HG03354 (cell line): ENCODE results near the gene SLC35F4.

Source experiments
- ATAC-seq: cut with Tn5 transposase; IDR thresholded peaks from one replicate; pipeline ENCODE4 v1.9.1; 2021; ENCODE audit warnings: mild to moderate bottlenecking; ENCODE audit not compliant: unreplicated experiment, poor library complexity, severe bottlenecking

The SLC35F4 gene

DNA sequence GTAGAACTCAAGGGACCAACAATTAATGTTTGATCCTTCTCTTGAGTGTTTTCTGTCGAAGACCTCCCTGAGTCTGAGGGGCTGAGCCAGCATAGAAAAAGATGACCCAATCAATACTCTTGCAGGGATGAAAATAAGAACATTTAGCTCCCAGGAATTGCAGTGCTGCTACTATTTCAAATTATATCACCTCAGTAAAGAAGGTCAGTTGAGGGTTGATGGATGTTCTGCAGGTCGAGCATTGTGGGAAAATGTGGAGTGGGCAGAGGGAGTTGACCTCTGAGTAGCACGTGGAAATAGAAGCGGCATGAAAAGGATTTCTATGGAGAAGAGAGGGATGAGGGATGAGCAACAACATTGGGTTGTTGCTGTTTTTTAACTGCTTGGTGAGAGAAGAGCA is 297.3 kb downstream of the SLC35F4 start:
- no peak for ATAC-seq

DNA sequence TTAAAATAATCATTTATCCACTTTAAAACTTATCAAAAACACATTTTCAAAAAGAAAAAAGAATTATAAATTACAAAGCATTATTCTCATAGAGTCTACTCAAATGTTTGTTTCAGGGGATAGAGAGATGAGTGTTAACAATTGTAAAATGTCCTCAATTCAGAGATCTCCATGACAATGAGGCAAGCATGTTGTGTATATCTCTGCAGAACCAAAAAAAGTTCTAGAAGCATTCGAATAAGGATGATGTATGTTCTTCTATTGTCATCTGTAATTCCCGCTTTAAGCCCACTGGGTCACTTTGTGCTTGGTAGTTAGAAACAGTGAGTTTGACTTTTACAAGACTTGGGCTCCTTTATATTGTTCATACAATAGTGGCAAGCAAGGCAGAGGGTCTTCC is 298.7 kb downstream of the SLC35F4 start:
- ATAC-seq, result no peak

DNA sequence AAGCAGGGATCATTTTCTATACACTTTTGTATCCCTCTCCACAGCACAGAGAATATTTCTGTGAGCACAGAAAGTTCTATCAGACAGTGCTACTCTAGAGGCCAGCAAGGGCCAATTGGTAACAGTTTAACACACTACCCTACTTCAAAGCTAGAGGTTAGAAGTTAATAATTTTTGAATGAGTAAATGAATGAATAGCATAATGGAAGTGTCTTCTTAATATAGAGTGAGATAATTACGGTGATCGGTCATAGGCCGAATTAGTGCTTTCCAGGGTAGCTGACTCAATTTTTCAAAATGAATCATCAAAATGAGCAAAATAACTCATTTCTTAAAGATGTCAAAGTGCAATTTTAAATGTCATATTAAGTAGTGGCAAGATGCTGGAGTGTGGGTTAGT is 305.2 kb downstream of the SLC35F4 start:
- peak; percentile 95 for ATAC-seq

DNA sequence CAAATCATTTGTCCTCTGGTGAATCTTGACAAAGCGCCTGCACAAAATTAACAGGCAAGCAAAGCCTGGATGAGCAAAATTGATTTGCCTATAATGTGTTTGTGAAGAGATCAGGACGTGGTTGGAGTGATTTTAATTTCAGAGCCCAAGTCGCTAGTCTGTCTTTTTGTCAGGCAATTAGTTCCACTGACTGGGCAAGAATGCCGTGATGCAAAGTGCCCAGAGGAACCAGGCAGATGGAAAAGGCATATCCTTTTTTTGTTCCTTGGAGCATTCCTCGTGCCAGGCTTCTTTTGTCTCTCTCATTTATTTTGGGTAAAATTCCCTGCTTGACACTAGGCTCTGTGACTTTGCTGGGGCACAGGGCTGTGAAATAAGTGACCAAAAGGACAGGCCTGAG is 306.3 kb downstream of the SLC35F4 start:
- no peak for ATAC-seq

DNA sequence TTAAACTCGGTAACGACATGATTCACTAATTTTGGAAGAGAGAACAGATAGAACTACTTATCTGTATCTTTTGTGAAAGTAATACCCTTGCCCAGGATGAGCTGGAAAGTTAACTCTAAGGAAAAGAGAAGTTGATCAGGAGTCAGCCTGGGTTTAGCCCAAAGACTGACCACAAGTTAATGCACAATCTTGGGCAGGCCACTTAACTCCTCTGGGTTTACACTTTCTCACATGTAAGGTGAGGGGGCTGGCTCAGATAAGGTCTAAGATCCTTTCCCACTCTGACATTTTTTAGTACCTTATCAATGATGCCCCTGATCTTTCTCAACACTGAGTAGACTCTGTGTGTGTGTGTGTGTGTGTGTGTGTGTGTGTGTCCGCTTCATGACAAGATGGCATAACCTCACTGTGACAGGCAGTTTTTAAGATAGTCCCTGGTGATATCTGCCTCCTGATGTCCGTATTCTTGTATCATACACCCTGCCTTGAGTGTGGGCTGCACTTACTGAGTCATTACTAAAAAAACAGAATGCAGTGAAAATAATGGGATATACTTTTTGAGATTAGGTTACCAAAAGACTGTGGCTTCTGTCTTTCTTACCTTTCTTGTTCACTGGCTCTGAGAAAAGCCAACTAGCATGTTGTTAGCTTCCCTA is 316.0 kb downstream of the SLC35F4 start:
- peak; percentile 76 for ATAC-seq

DNA sequence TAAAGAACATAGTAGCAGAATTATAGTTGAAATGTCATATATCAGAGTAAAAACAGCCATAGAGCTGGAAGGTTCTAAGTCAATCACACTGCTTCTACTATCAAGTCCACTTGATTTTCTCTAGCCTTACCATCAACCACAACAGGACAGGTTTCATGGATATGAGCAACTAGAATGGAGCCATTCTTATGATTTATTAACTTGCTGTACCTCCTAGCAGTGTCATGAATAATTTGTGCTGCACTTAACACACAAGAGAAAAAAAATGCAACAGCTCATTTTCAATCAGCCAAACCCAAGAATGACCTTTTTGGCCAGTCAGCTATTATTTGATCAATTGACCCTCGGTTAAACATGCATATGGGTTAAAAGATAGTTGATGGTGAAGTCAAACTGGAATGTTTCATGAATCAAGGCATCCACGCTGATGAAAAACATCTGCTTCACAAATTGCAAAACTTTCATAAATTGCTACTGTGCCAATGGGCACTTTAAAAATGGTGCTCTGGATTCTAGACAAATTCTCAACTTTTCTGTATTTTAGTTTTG is 316.8 kb downstream of the SLC35F4 start:
- ATAC-seq, result no peak

DNA sequence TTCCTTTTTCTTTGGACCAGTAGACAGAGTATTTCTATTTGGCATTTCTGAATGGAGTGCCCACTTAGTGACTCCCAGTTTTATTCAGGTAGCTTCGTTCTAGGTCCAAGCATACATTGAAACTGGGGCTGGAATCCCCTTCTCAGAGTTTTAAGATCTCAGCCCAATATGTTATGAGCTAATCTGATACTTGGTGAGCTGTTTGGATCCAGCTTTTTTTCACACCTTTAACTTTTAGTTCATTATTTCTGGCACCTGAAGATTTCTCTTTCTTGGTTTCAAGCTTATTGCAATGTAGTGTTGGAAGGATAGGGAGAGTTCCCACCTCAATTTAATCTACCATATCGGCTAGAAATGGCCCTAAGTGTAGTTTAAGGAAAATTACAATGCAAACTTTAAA is 318.8 kb downstream of the SLC35F4 start:
- ATAC-seq, result no peak

DNA sequence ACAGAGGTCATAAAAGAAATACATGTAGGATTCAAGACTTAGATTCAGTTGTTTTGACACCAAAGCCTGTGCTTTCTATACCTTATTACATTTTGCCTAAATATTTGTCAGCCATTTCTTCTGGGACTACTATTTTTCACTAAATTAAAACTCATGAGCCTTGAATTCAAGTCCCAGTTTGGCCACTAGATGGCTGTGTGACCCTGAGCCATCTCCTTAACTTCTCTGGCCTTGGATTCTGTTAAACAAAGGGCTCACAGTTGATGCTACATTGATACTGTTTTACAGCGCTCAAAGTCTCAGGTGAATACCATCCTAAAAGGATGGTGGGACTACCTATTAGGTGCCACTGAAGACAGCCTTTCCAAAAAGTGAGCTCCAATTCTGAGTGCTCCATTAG is 332.7 kb downstream of the SLC35F4 start:
- peak; percentile 73 for ATAC-seq

DNA sequence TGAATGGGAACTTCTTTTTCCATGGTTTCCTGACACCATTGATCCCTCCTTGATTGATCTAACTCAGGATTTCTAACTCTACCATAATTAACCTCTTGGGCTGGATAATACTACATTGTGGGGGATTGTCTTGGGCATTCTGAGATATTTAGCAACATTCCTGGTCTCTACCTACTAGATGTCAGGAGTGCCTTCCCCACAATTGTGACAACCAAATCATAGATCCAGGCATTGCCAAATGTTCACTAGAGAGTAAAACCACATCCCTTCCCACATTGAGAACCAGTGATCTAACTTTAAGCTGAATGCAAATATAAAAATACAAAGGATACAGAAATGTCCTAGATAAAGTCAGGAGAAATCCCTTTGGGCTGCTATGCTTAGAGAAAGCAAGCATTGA is 335.3 kb downstream of the SLC35F4 start:
- no peak for ATAC-seq

DNA sequence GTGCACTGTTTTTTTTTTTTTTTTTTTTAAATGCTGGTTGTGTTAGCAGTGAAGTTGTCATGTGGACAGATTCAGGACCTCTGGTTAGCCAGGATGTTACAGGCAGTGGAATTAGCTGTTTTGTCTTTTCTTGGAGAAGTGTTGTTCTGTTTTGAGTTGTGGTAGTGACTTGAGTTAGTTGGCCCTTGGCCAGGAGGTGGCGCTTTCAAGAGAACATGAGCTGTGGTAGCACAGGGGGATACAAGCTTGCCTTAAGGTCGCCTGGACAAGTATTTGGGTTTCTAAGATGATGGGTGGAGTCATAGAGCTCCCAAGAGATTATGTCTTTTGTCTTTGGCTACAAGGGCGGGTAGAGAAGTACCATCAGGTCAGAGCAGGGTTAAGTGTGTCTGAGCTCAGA is 338.9 kb downstream of the SLC35F4 start:
- ATAC-seq, result no peak

DNA sequence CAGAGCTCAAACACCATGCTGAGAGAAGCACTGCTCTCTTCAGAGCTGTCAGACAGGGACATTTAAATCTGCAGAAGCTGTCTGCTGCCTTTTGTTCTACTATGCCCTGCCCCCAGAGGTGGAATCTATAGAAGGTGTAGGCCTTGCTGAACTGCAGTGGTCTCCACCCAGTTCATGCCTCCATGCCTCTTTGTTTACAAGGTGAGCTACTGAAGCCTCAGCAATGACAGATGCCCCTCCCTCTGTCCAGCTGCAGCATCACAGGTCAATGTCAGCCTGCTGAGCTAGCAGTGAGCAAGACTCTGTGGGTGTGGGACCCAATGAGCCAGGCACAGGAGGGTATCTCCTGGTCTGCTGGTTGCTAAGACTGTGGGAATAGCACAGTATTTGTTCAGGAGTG is 346.8 kb downstream of the SLC35F4 start:
- ATAC-seq, result no peak
